Tibial artery (tissue), 4 donors: ENCODE results near the gene KAT2B.

Experiments used
- DNase-seq, 2 donors: peaks; one replicate each; pipeline ENCODE4 v3.0.0-alpha.2; 2019
- H3K27ac ChIP-seq, 2 donors: fragments of 200-600 bp; sonication (generic) in 1 of 2; 1 replicate in 1 of 2; 2 replicates in 1 of 2; pipeline ENCODE4 v1.5.1; 2018 to 2019; ENCODE audit warnings: mild to moderate bottlenecking in 1 of 2
- H3K27me3 ChIP-seq, 2 donors: fragments of 200-600 bp; sonication (generic) in 1 of 2; one replicate each; pipeline versions ENCODE4 v1.5.1 to v1.6.0; 2016 to 2019
- H3K36me3 ChIP-seq, 3 donors: fragments of 200-600 bp; sonication (generic) in 2 of 3; one replicate each; pipeline ENCODE4 v1.5.1; 2016 to 2019; ENCODE audit warnings: mild to moderate bottlenecking in 2 of 3
- H3K4me1 ChIP-seq, 4 donors: fragments of 200-600 bp; sonication (generic) in 2 of 4; 1 replicate in 3 of 4; 2 replicates in 1 of 4; pipeline ENCODE4 v1.5.1; 2016 to 2019
- H3K4me3 ChIP-seq, 2 donors: fragments of 200-600 bp; sonication (generic) in 1 of 2; 1 replicate in 1 of 2; 2 replicates in 1 of 2; pipeline ENCODE4 v1.5.1; 2018 to 2019; ENCODE audit warnings: mild to moderate bottlenecking in 2 of 2
- H3K9me3 ChIP-seq, 3 donors: fragments of 200-600 bp; sonication (generic) in 1 of 3; one replicate each; pipeline ENCODE4 v1.5.1; 2016 to 2019
- CTCF ChIP-seq, 2 experiments: fragments of 200-600 bp in 1 of 2; fragments of 450-650 bp in 1 of 2; IDR thresholded peaks; one replicate each; pipeline ENCODE4 v1.5.1; 2017 to 2019; ENCODE audit warnings: antibody characterized with exemption in 2 of 2, mild to moderate bottlenecking in 1 of 2, moderate library complexity in 1 of 2
- intact Hi-C: fragments of 100-400 bp; cut with DNase I; formaldehyde crosslinking; loops from one replicate; pipeline ENCODE4 v1.15.0; 2023; ENCODE audit warnings: low total_unique reads

The KAT2B gene

DNA sequence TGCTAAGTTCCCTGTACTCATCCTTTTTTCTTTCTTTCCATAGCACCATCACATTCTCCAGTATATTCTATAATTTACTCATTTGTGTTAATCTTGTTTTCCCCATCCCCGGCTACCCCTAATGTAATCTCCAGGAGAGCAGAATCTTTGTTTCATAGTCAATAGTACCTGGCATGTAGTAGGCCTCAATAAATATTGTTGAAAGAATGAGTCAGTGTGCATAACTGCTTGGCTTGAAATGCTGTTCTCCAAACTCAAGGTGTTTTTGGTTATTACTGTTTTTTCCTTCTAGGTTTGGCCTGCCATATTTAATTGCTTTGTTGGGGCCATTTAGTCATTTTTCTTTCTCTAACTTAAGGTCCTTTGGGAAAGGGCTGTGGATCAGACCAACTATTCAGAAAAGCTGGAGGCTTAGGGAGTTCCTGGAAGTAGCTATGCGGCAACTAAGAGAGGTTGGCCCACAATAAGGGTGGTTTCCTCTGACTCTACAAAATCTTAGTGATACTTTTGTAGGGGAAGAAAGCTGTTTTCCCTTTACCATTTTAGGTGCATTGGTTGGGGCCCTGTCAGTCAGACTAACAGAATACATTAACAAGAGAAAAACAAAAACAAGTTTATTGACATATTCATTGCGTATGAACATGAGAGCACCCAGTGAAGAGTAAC, 28.4 kb downstream of the KAT2B start:
- intact Hi-C loops = no loop called here
- no peak overlapping the region for H3K4me3 ChIP-seq
- peaks cover 0 to 43% (median 20%) of the 10 kb centered on the region in 4 donors for H3K4me1 ChIP-seq
- DNase-seq = no peak
- H3K27me3 ChIP-seq = no peaks in the 10 kb centered on the region
- H3K9me3 ChIP-seq = no peaks in the 10 kb centered on the region
- H3K36me3 ChIP-seq = peaks cover 0 to 13% (median 3%) of the 10 kb centered on the region in 3 donors
- H3K27ac ChIP-seq = no peak overlapping the region
- TF ChIP-seq CTCF (IDR thresholded peaks at IDR 0.05) = no peak

GRCh38 chr3:20069178-20069532, 28.9 kb downstream of the KAT2B start:
- Histone ChIP-seq H3K4me1 (peaks cover 0 to 43% (median 20%) of the 10 kb centered on the region in 4 donors), H3K27ac (no peak overlapping the region), H3K9me3 (no peaks in the 10 kb centered on the region), H3K4me3 (no peak overlapping the region), H3K36me3 (peaks cover 0 to 13% (median 3%) of the 10 kb centered on the region in 3 donors), H3K27me3 (no peaks in the 10 kb centered on the region)
- intact Hi-C loops = no loop called here
- DNase-seq = no peak
- TF ChIP-seq CTCF (IDR thresholded peaks at IDR 0.05) = no peak

DNA sequence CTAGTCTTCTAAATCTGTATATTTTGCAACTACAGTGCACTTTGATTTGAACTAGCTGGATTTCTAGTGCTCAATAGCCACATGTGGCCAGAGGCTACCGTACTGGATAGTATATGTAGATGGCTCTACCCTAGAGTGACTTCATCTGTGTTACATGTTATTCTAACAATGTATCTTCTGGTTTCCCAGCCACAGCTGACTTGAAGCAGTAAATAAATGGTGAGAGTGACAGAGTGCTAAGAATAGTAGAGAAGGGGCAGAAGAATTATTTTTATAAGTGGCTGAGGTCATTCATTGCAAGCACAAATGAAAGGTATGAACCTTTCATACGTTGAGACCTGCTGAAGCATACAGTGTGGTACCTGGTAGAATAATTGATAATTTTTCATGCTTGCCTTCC, 30.9 kb downstream of the KAT2B start:
- DNase-seq = no peak
- H3K27me3 ChIP-seq = no peaks in the 10 kb centered on the region
- H3K27ac ChIP-seq = no peak overlapping the region
- intact Hi-C loops = no loop called here
- H3K9me3 ChIP-seq = no peaks in the 10 kb centered on the region
- no peak overlapping the region for H3K4me3 ChIP-seq
- H3K4me1 ChIP-seq = peaks cover 0 to 35% (median 11%) of the 10 kb centered on the region in 4 donors
- no peak for TF ChIP-seq CTCF (IDR thresholded peaks at IDR 0.05)
- H3K36me3 ChIP-seq = peaks cover 0 to 13% (median 3%) of the 10 kb centered on the region in 3 donors

- no peak for TF ChIP-seq CTCF (IDR thresholded peaks at IDR 0.05)
- Histone ChIP-seq H3K27me3 (no peaks in the 10 kb centered on the region), H3K27ac (no peak overlapping the region), H3K9me3 (no peaks in the 10 kb centered on the region), H3K4me1 (peaks cover 0 to 24% (median 5%) of the 10 kb centered on the region in 4 donors), H3K4me3 (no peak overlapping the region), H3K36me3 (peaks cover 0 to 13% (median 3%) of the 10 kb centered on the region in 3 donors)
- intact Hi-C loops = no loop called here
- DNase-seq = no peak
These were observed 32.2 kb downstream of the KAT2B start for GRCh38 chr3:20072422-20072821.

DNA sequence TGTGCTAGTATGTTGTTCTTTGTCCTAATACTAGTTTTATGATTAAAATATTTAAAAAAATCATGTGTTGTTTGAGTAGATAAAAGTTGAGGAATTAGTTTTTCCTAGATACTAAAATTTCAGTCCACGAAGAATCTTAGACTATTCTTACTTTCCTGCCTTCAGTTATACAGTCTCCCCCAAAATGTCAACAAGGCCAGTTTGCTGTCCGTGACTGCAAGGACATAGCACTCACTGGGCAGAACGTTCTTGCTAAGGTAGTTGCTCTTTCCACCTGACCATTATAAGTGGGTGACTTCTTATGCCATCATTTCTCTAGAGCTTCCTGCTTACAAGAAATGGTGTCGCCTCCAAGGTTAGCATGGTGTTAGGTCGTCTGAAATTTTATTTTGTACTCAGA, 32.8 kb downstream of the KAT2B start:
- no peak for TF ChIP-seq CTCF (IDR thresholded peaks at IDR 0.05)
- intact Hi-C loops = no loop called here
- no peak for DNase-seq
- H3K27ac ChIP-seq = no peak overlapping the region
- H3K36me3 ChIP-seq = peaks cover 0 to 13% (median 3%) of the 10 kb centered on the region in 3 donors
- H3K27me3 ChIP-seq = no peaks in the 10 kb centered on the region
- no peak overlapping the region for H3K4me3 ChIP-seq
- H3K9me3 ChIP-seq = no peaks in the 10 kb centered on the region
- peaks cover 0 to 18% (median 5%) of the 10 kb centered on the region in 4 donors for H3K4me1 ChIP-seq
